ENCODE data around the gene ALB.

The ALB gene

DNA sequence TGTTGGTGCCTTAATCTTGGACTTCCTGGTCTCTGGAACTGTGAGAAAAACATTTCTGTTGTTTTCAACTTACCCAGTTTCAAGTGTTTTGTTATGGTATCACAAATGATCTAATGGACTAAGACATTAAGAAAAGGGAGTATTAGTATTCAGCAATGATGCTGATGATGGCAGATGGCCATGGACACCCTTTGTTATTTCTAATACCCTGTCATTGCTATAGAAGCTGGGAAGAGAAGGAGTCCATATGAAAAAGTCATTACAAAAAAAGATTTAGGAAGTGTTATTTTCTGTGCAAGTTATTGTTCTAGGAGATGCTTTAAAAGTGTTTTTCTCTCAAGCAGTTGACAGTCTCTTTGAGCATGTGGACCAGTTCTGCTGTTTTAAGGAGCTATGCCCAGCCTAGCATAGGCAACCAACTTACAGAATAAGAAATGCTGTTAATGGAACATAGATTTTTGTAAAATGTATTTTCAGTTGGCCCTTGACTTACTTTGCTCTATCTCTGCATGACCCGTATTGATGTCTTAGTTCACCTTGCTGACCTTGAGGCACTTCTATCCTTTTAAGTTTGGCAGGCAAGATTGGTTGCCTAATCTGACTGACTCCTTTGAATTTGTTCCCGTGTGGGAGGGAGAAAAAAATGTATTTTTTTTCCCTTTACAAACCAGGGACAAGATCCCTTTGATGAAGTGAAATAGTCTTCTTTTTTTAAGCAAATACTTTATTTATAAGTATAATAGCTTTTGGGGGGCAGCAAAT is 25.9 kb downstream of the ALB start:
- H3F3A ChIP-seq (ENCODE audit: insufficient read depth), result no peaks in the 10 kb centered on the region
- TF ChIP-seq, protein P1, sequence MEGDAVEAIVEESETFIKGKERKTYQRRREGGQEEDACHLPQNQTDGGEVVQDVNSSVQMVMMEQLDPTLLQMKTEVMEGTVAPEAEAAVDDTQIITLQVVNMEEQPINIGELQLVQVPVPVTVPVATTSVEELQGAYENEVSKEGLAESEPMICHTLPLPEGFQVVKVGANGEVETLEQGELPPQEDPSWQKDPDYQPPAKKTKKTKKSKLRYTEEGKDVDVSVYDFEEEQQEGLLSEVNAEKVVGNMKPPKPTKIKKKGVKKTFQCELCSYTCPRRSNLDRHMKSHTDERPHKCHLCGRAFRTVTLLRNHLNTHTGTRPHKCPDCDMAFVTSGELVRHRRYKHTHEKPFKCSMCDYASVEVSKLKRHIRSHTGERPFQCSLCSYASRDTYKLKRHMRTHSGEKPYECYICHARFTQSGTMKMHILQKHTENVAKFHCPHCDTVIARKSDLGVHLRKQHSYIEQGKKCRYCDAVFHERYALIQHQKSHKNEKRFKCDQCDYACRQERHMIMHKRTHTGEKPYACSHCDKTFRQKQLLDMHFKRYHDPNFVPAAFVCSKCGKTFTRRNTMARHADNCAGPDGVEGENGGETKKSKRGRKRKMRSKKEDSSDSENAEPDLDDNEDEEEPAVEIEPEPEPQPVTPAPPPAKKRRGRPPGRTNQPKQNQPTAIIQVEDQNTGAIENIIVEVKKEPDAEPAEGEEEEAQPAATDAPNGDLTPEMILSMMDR (IDR thresholded peaks at IDR 0.05; ENCODE audit: insufficient read depth, low read length, poor library complexity, severe bottlenecking), result no peak
- no peak for TF ChIP-seq EZH2phosphoT487 (conservative IDR thresholded peaks at IDR 0.05; ENCODE audit: low read length)
- no peaks in the 10 kb centered on the region for H3K79me2 ChIP-seq (ENCODE audit: insufficient read depth, low read length)
- H3K27ac ChIP-seq (ENCODE audit: low read depth, low read length), result no peak overlapping the region
- H3K9me3 ChIP-seq (ENCODE audit: insufficient read depth, low read length), result no peaks in the 10 kb centered on the region
- no peak overlapping the region for H3K4me3 ChIP-seq (ENCODE audit: insufficient read depth, low read length, poor library complexity, severe bottlenecking)
- H2AFZ ChIP-seq (ENCODE audit: low read depth, low read length, severe bottlenecking), result no peak overlapping the region
- no peak overlapping the region for H3K9ac ChIP-seq (ENCODE audit: low read length)
- no peak overlapping the region for H3K4me2 ChIP-seq (ENCODE audit: low read depth, low read length, poor library complexity, severe bottlenecking)
- no peaks in the 10 kb centered on the region for H3K9me2 ChIP-seq (replicated peaks; ENCODE audit: insufficient read depth, low read length)
- H4K20me1 ChIP-seq (ENCODE audit: low read depth, low read length), result no peaks in the 10 kb centered on the region
- no peaks in the 10 kb centered on the region for H3K27me3 ChIP-seq (ENCODE audit: low read length)
- no peaks in the 10 kb centered on the region for H3K36me3 ChIP-seq (ENCODE audit: low read length)

DNA sequence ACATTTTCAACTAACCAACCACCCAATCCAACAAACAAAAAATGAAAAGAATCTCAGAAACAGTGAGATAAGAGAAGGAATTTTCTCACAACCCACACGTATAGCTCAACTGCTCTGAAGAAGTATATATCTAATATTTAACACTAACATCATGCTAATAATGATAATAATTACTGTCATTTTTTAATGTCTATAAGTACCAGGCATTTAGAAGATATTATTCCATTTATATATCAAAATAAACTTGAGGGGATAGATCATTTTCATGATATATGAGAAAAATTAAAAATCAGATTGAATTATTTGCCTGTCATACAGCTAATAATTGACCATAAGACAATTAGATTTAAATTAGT is 27.7 kb downstream of the ALB start:
- TF ChIP-seq, protein P1 (IDR thresholded peaks at IDR 0.05; ENCODE audit: insufficient read depth, low read length, poor library complexity, severe bottlenecking), result no peak
- TF ChIP-seq EZH2phosphoT487 (conservative IDR thresholded peaks at IDR 0.05; ENCODE audit: low read length), result no peak
- Histone ChIP-seq H4K20me1 (ENCODE audit: low read depth, low read length) (no peaks in the 10 kb centered on the region), H3K36me3 (ENCODE audit: low read length) (no peaks in the 10 kb centered on the region), H3F3A (ENCODE audit: insufficient read depth) (no peaks in the 10 kb centered on the region), H3K9me3 (ENCODE audit: insufficient read depth, low read length) (no peaks in the 10 kb centered on the region), H2AFZ (ENCODE audit: low read depth, low read length, severe bottlenecking) (no peak overlapping the region), H3K9ac (ENCODE audit: low read length) (no peak overlapping the region), H3K27me3 (ENCODE audit: low read length) (no peaks in the 10 kb centered on the region), H3K9me2 (replicated peaks; ENCODE audit: insufficient read depth, low read length) (no peaks in the 10 kb centered on the region), H3K4me3 (ENCODE audit: insufficient read depth, low read length, poor library complexity, severe bottlenecking) (no peak overlapping the region), H3K4me2 (ENCODE audit: low read depth, low read length, poor library complexity, severe bottlenecking) (no peak overlapping the region), H3K27ac (ENCODE audit: low read depth, low read length) (no peak overlapping the region), H3K79me2 (ENCODE audit: insufficient read depth, low read length) (no peaks in the 10 kb centered on the region)

DNA sequence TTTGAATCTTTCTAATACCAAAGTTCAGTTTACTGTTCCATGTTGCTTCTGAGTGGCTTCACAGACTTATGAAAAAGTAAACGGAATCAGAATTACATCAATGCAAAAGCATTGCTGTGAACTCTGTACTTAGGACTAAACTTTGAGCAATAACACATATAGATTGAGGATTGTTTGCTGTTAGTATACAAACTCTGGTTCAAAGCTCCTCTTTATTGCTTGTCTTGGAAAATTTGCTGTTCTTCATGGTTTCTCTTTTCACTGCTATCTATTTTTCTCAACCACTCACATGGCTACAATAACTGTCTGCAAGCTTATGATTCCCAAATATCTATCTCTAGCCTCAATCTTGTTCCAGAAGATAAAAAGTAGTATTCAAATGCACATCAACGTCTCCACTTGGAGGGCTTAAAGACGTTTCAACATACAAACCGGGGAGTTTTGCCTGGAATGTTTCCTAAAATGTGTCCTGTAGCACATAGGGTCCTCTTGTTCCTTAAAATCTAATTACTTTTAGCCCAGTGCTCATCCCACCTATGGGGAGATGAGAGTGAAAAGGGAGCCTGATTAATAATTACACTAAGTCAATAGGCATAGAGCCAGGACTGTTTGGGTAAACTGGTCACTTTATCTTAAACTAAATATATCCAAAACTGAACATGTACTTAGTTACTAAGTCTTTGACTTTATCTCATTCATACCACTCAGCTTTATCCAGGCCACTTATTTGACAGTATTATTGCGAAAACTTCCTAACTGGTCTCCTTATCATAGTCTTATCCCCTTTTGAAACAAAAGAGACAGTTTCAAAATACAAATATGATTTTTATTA is 28.3 kb downstream of the ALB start:
- H3K27me3 ChIP-seq (ENCODE audit: low read length), result no peaks in the 10 kb centered on the region
- no peak for TF ChIP-seq EZH2phosphoT487 (conservative IDR thresholded peaks at IDR 0.05; ENCODE audit: low read length)
- TF ChIP-seq, protein P1 (IDR thresholded peaks at IDR 0.05; ENCODE audit: insufficient read depth, low read length, poor library complexity, severe bottlenecking), result no peak
- no peak overlapping the region for H2AFZ ChIP-seq (ENCODE audit: low read depth, low read length, severe bottlenecking)
- no peak overlapping the region for H3K4me2 ChIP-seq (ENCODE audit: low read depth, low read length, poor library complexity, severe bottlenecking)
- H3K4me3 ChIP-seq (ENCODE audit: insufficient read depth, low read length, poor library complexity, severe bottlenecking), result no peak overlapping the region
- no peak overlapping the region for H3K27ac ChIP-seq (ENCODE audit: low read depth, low read length)
- H3F3A ChIP-seq (ENCODE audit: insufficient read depth), result no peaks in the 10 kb centered on the region
- H4K20me1 ChIP-seq (ENCODE audit: low read depth, low read length), result no peaks in the 10 kb centered on the region
- no peaks in the 10 kb centered on the region for H3K79me2 ChIP-seq (ENCODE audit: insufficient read depth, low read length)
- no peaks in the 10 kb centered on the region for H3K9me3 ChIP-seq (ENCODE audit: insufficient read depth, low read length)
- H3K9me2 ChIP-seq (replicated peaks; ENCODE audit: insufficient read depth, low read length), result no peaks in the 10 kb centered on the region
- no peak overlapping the region for H3K9ac ChIP-seq (ENCODE audit: low read length)
- no peaks in the 10 kb centered on the region for H3K36me3 ChIP-seq (ENCODE audit: low read length)
